Nephron (organoid): ENCODE results near the gene INO80B.
A peak's percentile ranks its signal among the peaks of the same experiment; 100 is the strongest.

Experiments
- H3K27ac Mint-ChIP-seq, 3 experiments: 2 replicates each; pipeline ENCODE4 v1.8.0; 2020; ENCODE audit warnings: mixed read lengths in 3 of 3, mild to moderate bottlenecking in 2 of 3, moderate library complexity in 1 of 3
- H3K27me3 Mint-ChIP-seq: 2 replicates; pipeline ENCODE4 v1.8.0; 2021; ENCODE audit warnings: low read depth, mild to moderate bottlenecking, moderate library complexity, mixed read lengths
- H3K36me3 Mint-ChIP-seq: 2 replicates; pipeline ENCODE4 v1.8.0; 2020; ENCODE audit warnings: low read depth, mixed read lengths
- H3K4me1 Mint-ChIP-seq: 2 replicates; pipeline ENCODE4 v1.8.0; 2020; ENCODE audit warnings: mixed read lengths
- H3K4me3 Mint-ChIP-seq, 3 experiments: 2 replicates each; pipeline ENCODE4 v1.8.0; 2020; ENCODE audit warnings: mild to moderate bottlenecking in 3 of 3, mixed read lengths in 3 of 3, moderate library complexity in 2 of 3
- H3K9me3 Mint-ChIP-seq: 2 replicates; pipeline ENCODE4 v1.8.0; 2020; ENCODE audit warnings: mixed read lengths
- TF ChIP-seq, protein P1 (sequence below), 3 experiments: fragments of 200-600 bp; sonication (generic); IDR thresholded peaks; one replicate each; pipeline ENCODE4 v1.5.0; 2021; ENCODE audit warnings: antibody characterized with exemption in 3 of 3; ENCODE audit not compliant: unreplicated experiment in 3 of 3

INO80B gene

DNA sequence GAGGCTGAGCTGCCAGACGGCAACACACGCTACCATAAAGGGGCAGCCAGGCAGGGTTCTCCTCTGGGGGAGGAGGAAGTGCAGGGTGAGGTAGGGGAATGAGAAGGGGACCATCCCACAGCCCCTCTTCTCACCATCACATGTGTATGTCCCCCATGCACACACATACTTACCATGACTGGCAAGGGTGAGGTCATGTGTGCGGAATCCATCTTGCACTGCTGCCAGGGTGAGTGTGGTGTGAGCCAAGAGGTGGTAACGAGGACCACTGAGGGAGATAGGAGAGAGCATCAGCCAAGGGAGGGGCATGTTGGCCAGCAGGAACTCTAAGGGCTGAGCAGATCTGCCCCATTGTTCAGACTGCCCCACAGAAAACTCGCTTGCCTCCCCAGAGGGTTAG is 26.2 kb upstream of the INO80B start:
- TF ChIP-seq, protein P1, sequence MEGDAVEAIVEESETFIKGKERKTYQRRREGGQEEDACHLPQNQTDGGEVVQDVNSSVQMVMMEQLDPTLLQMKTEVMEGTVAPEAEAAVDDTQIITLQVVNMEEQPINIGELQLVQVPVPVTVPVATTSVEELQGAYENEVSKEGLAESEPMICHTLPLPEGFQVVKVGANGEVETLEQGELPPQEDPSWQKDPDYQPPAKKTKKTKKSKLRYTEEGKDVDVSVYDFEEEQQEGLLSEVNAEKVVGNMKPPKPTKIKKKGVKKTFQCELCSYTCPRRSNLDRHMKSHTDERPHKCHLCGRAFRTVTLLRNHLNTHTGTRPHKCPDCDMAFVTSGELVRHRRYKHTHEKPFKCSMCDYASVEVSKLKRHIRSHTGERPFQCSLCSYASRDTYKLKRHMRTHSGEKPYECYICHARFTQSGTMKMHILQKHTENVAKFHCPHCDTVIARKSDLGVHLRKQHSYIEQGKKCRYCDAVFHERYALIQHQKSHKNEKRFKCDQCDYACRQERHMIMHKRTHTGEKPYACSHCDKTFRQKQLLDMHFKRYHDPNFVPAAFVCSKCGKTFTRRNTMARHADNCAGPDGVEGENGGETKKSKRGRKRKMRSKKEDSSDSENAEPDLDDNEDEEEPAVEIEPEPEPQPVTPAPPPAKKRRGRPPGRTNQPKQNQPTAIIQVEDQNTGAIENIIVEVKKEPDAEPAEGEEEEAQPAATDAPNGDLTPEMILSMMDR (IDR thresholded peaks at IDR 0.05; ENCODE audit: unreplicated experiment in 3 of 3): no peak
- Mint-ChIP-seq H3K4me1 (no peaks in the 10 kb centered on the region), H3K9me3 (no peaks in the 10 kb centered on the region), H3K4me3 (no peak overlapping the region), H3K27ac (no peak overlapping the region), H3K27me3 (no peaks in the 10 kb centered on the region), H3K36me3 (peaks cover 65% of the 10 kb centered on the region)

DNA sequence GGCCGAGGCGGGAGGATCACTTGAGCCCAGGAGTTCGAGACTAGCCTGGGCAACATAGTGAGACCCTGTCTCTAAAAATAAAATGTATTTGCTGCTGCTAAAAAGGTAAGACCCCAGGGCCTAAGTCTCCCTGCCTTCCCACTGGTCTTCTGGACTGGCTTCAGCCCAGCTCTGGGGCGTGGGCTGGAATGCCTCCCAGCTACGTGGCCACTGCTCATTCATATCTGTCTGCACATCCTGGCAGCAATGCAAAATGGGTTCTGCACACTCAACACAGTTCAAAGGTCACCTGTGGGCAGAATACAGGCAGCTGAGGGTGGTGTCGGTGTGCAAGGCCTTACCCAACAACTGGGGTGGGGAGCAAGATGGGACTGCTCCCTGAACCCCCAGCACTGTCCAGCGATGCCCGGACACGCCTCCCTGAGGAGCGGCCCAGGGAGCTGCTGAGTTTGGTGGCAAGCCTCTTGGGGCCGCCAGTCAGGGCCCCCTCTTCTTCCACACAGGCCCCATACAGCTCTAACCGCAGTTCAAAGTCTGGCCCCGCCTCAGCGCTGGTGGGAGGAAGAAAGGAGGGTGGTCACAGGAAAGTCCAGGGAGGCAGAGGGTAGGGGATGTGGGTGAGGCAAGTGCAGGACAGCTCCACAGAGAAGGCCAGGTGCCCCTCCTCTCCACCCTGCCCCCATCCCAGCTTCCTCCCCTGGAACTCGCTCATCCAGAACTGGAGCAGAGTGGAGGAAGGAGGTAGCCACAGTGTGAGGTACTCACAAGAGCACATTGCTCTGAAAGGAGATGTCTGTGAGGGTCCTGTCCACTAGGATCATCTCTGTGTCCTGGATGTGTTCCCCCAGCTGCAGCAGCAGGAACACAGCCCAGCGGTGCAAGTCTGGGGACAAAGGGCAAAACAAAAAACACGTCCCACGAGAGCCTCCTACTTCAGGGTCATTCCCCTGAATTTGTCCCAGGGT is 25.1 kb upstream of the INO80B start:
- H3K36me3 Mint-ChIP-seq: peaks cover 65% of the 10 kb centered on the region
- peak overlapping the region; percentile 56 to 92 (median 79) for H3K27ac Mint-ChIP-seq
- TF ChIP-seq, protein P1 (IDR thresholded peaks at IDR 0.05; ENCODE audit: unreplicated experiment in 3 of 3): no peak
- no peaks in the 10 kb centered on the region for H3K4me1 Mint-ChIP-seq
- no peaks in the 10 kb centered on the region for H3K9me3 Mint-ChIP-seq
- no peaks in the 10 kb centered on the region for H3K27me3 Mint-ChIP-seq
- H3K4me3 Mint-ChIP-seq: no peak overlapping the region

DNA sequence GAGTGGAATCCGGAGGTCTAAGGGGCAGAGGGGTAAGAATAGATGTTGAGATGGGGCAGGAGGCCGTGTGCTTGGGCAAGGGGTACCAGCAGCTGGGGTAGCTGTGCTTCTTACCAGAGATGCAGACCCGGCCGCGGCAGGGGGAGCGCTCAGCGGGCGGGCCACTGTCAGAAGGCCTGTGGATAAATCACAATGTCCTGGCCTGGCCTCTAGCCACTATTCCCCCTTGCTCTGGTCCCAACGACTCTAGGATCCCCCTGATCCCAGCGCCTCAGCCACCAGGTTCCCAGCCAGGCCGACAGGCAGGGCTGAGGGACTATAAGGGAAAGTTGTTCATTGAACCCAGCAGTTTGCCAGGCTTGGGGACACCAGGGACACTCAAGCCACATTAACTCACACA is 24.4 kb upstream of the INO80B start:
- Mint-ChIP-seq H3K4me1 (peaks cover 2% of the 10 kb centered on the region), H3K36me3 (peaks cover 63% of the 10 kb centered on the region), H3K9me3 (no peaks in the 10 kb centered on the region), H3K4me3 (no peak overlapping the region), H3K27me3 (no peaks in the 10 kb centered on the region), H3K27ac (peak overlapping the region; percentile 56 to 92 (median 79))
- TF ChIP-seq, protein P1 (IDR thresholded peaks at IDR 0.05; ENCODE audit: unreplicated experiment in 3 of 3): no peak

DNA sequence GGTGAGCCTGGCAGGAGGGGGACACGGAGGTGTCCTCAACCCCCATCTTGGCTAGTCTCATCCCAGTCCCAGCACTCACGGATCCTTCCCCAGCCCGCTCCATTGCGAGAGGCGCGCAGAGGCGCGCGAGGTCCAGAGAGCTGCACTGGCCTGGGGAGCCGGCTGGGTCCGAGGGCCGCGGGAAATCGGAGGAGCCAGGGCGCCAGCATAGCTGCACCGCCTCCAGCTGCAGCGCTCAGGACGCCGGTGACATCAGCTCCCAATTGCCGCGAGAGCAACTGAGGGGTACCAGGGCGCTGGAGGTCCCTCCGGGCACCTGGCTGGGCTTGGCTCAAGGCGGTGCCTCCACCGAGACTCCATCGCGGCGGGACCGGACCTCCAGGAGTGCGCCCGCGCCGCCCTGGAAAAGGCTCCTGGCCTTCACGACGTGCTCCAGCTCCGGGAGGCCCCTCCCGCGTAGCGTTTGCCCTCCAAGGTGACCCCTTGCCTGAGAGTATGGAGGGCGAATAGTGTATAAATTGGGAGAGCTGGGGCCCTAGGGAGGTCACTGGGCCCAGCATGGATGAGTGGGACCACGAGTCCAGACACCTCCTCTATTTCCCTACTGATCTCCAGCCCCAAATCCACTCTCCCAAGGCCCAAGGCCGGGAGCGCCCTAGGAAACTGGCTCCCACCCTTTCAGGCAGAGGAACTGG is 18.6 kb upstream of the INO80B start:
- TF ChIP-seq, protein P1 (IDR thresholded peaks at IDR 0.05; ENCODE audit: unreplicated experiment in 3 of 3): no peak
- Mint-ChIP-seq H3K27ac (no peak overlapping the region), H3K36me3 (peaks cover 40% of the 10 kb centered on the region), H3K9me3 (no peaks in the 10 kb centered on the region), H3K4me3 (no peak overlapping the region), H3K4me1 (peaks cover 38% of the 10 kb centered on the region), H3K27me3 (peaks cover 6% of the 10 kb centered on the region)

DNA sequence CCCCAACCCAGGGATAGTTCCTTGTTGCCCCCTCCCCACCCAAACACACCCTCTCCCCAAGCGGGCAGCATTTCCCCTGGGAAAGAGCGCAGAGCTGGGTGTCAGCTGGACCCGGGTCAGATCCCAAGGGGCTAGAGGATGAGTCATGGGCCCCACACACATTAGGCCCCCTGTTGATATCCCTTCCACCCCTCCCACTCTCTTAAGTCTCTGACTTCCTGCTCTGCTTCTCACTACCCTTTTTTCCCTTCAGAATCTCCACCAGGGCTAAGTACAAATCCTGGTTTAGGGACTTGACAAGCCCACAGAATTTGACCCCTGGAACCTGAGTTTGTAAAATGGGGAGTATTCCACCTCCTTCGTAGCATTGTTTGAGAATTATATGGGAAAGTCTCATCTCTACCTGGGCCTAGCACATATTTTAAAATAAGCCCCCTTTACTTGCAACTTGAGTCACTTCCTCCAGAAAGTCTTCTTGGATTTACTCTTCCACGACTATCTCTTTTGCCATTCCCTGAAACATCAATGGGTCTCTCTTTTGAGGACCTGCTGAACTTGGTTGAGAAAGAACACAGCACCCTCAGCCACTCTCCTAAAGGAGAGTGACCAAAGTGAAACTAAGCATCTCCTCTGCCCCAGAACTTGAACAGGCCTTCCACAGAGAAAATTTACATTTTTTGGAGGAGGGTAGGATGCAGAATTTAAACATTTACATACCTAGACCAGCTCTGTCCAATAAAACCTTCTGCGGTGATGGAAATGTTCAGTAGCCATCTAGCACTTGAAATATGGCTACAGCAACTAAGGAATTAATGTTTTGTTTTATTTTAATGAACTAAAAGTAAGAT is 17.8 kb upstream of the INO80B start:
- Mint-ChIP-seq H3K27ac (peak overlapping the region in 2 of 3 experiments; percentile 10 to 100), H3K9me3 (no peaks in the 10 kb centered on the region), H3K4me3 (peak overlapping the region in 2 of 3 experiments; percentile 47 to 98), H3K36me3 (peaks cover 34% of the 10 kb centered on the region), H3K4me1 (peaks cover 39% of the 10 kb centered on the region), H3K27me3 (peaks cover 7% of the 10 kb centered on the region)
- TF ChIP-seq, protein P1 (IDR thresholded peaks at IDR 0.05; ENCODE audit: unreplicated experiment in 3 of 3): no peak
